IPS DF 4.7 (cell line): ENCODE data around the gene ATP6V0A4.
"Not testable (repeated sequence)": the region's sequence is repeated elsewhere in the genome, so short reads cannot be mapped to it uniquely, and the experiment has no call there.

Experiments used
- DNase-seq: peaks from one replicate; pipeline ENCODE4 v3.0.0-alpha.2; 2013; ENCODE audit warnings: low spot score; ENCODE audit errors: extremely low read depth

ATP6V0A4 gene

GRCh38 chr7:138701537-138701923 lies 96.5 kb downstream of the ATP6V0A4 start:
- DNase-seq = no peak

- no peak for DNase-seq
Measured at GRCh38 chr7:138700857-138701536, 97.0 kb downstream of the ATP6V0A4 start, which contains the start of gene SVOPL. TSS of gene SVOPL (minus strand) at chr7:138701362. CDS start at chr7:138679045, 22,317 bp downstream.

- DNase-seq = no peak
Measured at GRCh38 chr7:138699661-138700060, 98.3 kb downstream of the ATP6V0A4 start.

GRCh38 chr7:138698281-138698680 lies 99.7 kb downstream of the ATP6V0A4 start:
- DNase-seq = no peak

- no peak for DNase-seq
Measured at GRCh38 chr7:138697535-138698182, 100.3 kb downstream of the ATP6V0A4 start.

- DNase-seq = not testable (repeated sequence)
Measured at GRCh38 chr7:138695776-138696175, 102.2 kb downstream of the ATP6V0A4 start.

- DNase-seq = no peak
Measured at GRCh38 chr7:138695106-138695505, 102.9 kb downstream of the ATP6V0A4 start.

GRCh38 chr7:138691178-138691577 lies 106.8 kb downstream of the ATP6V0A4 start:
- DNase-seq = no peak

- no peak for DNase-seq
Measured at GRCh38 chr7:138690495-138690894, 107.5 kb downstream of the ATP6V0A4 start.

GRCh38 chr7:138688037-138688436 lies 110.0 kb downstream of the ATP6V0A4 start:
- DNase-seq = not testable (repeated sequence)

GRCh38 chr7:138684340-138684739 lies 113.7 kb downstream of the ATP6V0A4 start:
- DNase-seq = no peak

GRCh38 chr7:138679793-138680192 lies 118.2 kb downstream of the ATP6V0A4 start:
- DNase-seq = no peak

GRCh38 chr7:138670594-138670993 lies 127.4 kb downstream of the ATP6V0A4 start:
- DNase-seq = no peak

GRCh38 chr7:138669364-138669763 lies 128.6 kb downstream of the ATP6V0A4 start:
- no peak for DNase-seq

- DNase-seq = no peak
Measured at GRCh38 chr7:138668946-138669345, 129.1 kb downstream of the ATP6V0A4 start.

GRCh38 chr7:138668229-138668596 lies 129.8 kb downstream of the ATP6V0A4 start:
- no peak for DNase-seq

GRCh38 chr7:138667535-138668228 lies 130.3 kb downstream of the ATP6V0A4 start:
- no peak for DNase-seq

GRCh38 chr7:138666385-138666784 lies 131.6 kb downstream of the ATP6V0A4 start:
- no peak for DNase-seq

GRCh38 chr7:138665669-138666140 lies 132.3 kb downstream of the ATP6V0A4 start:
- DNase-seq = no peak

GRCh38 chr7:138665249-138665648 lies 132.7 kb downstream of the ATP6V0A4 start:
- no peak for DNase-seq

- DNase-seq = no peak
Measured at GRCh38 chr7:138663725-138664710, 134.0 kb downstream of the ATP6V0A4 start.
